Spleen (tissue), 11 donors: ENCODE measurements around the gene IFNL2. TPM values are rescaled to one million over a fixed set of nuclear protein-coding genes. Genes with fewer than 3 reads are reported as not detected.
A peak's percentile ranks its signal among the peaks of the same experiment; 100 is the strongest.

Source experiments
- DNase-seq: peaks from one replicate; pipeline ENCODE4 v3.0.0-alpha.2; 2020
- H3K27ac ChIP-seq, 8 donors: fragments of 200-600 bp; sonication (generic) in 7 of 8; 1 replicate in 4 of 8; 2 replicates in 4 of 8; pipeline versions ENCODE4 v1.5.0 to v1.8.0; 2016 to 2021; ENCODE audit warnings: inconsistent platforms in 4 of 8, mild to moderate bottlenecking in 4 of 8, moderate library complexity in 1 of 8
- H3K27me3 ChIP-seq, 7 donors: fragments of 200-600 bp; sonication (generic) in 6 of 7; replicated peaks in 1 of 7; 1 replicate in 4 of 7; 2 replicates in 3 of 7; pipeline versions ENCODE4 v1.5.0 to v1.8.0; 2016 to 2021; ENCODE audit warnings: inconsistent platforms in 3 of 7, mild to moderate bottlenecking in 1 of 7
- H3K36me3 ChIP-seq, 6 donors: fragments of 200-600 bp; sonication (generic) in 5 of 6; 1 replicate in 4 of 6; 2 replicates in 2 of 6; pipeline versions ENCODE4 v1.5.0 to v1.8.0; 2016 to 2021; ENCODE audit warnings: inconsistent platforms in 2 of 6
- H3K4me1 ChIP-seq, 6 donors: fragments of 200-600 bp; sonication (generic) in 5 of 6; 1 replicate in 3 of 6; 2 replicates in 3 of 6; pipeline versions ENCODE4 v1.5.0 to v1.8.0; 2016 to 2021; ENCODE audit warnings: inconsistent platforms in 3 of 6
- H3K4me3 ChIP-seq, 8 donors: fragments of 200-600 bp; sonication (generic) in 7 of 8; 1 replicate in 4 of 8; 2 replicates in 4 of 8; pipeline versions ENCODE4 v1.5.0 to v1.8.0; 2016 to 2021; ENCODE audit warnings: inconsistent platforms in 4 of 8, mild to moderate bottlenecking in 4 of 8, moderate library complexity in 2 of 8
- H3K9me3 ChIP-seq, 8 donors: fragments of 200-600 bp; sonication (generic) in 7 of 8; 1 replicate in 4 of 8; 2 replicates in 4 of 8; pipeline versions ENCODE4 v1.5.0 to v1.8.0; 2016 to 2021; ENCODE audit warnings: inconsistent platforms in 4 of 8
- CTCF ChIP-seq, 11 experiments: fragments of 200-600 bp in 7 of 11; fragments of 450-650 bp in 4 of 11; sonication (generic) in 4 of 11; IDR thresholded peaks in 8 of 11; conservative IDR thresholded peaks in 3 of 11; 1 replicate in 7 of 11; 2 replicates in 4 of 11; pipeline versions ENCODE4 v1.4.0 to v1.8.0; 2016 to 2021; ENCODE audit warnings: antibody characterized with exemption in 11 of 11, inconsistent platforms in 4 of 11, mild to moderate bottlenecking in 1 of 11
- POLR2A ChIP-seq, 3 donors: fragments of 450-650 bp; IDR thresholded peaks; one replicate each; pipeline ENCODE4 v1.5.1; 2017; ENCODE audit warnings: antibody characterized with exemption in 3 of 3, mild to moderate bottlenecking in 1 of 3
- POLR2AphosphoS5 ChIP-seq, 3 donors: sonication (generic); formaldehyde crosslinking; IDR thresholded peaks; one replicate each; pipeline ENCODE4 v1.5.1; 2017; ENCODE audit warnings: antibody characterized with exemption in 3 of 3
- WGBS, 5 donors: extraction: QIAGEN DNeasy Blood & Tissue Kit in 3 of 5; methylation state at CpG; one replicate each; pipeline versions ENCODE4 v1.1.5 to v1.1.7; 2013 to 2018; 5-methylcytosine and 5-hydroxymethylcytosine counted together
- intact Hi-C: fragments of 100-400 bp; cut with DNase I; formaldehyde crosslinking; loops from one replicate; pipeline ENCODE4 v1.15.0; 2023; ENCODE audit warnings: low total_unique reads
- polyA plus RNA-seq, 3 donors: library from polyadenylated mRNA; stranded (reverse); fragments of 200-250 nt; gene quantifications; one replicate each; pipeline ENCODE4 v1.2.1, GENCODE V29; 2013
- total RNA-seq, 7 donors: library from RNA; depleted of rRNA in 3 of 7; stranded (reverse); fragments of >200 nt in 3 of 7; fragmentation: NEBNext Ultra II Directional in 4 of 7; extraction: Animal tissue kit (Norgen Biotek cat#: 25700) in 4 of 7; gene quantifications; one replicate each; pipeline versions ENCODE4 v1.1.0 to v1.2.1, GENCODE V29; 2016 to 2021
- donor health status: healthy with polysubstance abuse.
- donor health status: DM: no; HTN: no; CAD: no; lungs with moderate emphysema.
- donor health status: DM: no; HTN: no; CAD: no.
- donor health status: Bipolar disorder and iron deficiency.
- donor health status: healthy.
- donor health status: DM: no; HTN: no; CAD: no.
- donor health status: DM: yes; HTN: yes; CAD: no.

The IFNL2 gene
- total and polyA plus RNA-seq, 10 donors, result not detected

GRCh38 chr19:39318071-39318470 is 49.9 kb downstream of the IFNL2 start:
- H3K27me3 ChIP-seq, result peaks cover 0 to 3% (median 0%) of the 10 kb centered on the region in 7 donors
- no peaks in the 10 kb centered on the region for H3K9me3 ChIP-seq
- intact Hi-C loops, result no loop called here
- 90 to 97% (median 93%) methylated on average over 5 of the region's 5 CpGs for WGBS, 5 donors
- peaks cover 0 to 36% (median 18%) of the 10 kb centered on the region in 6 donors for H3K36me3 ChIP-seq
- H3K4me1 ChIP-seq, result peaks cover 0 to 24% (median 6%) of the 10 kb centered on the region in 6 donors
- H3K27ac ChIP-seq, result no peak overlapping the region
- no peak for DNase-seq
- no peak overlapping the region for H3K4me3 ChIP-seq
- no peak for TF ChIP-seq CTCF (IDR thresholded peaks at IDR 0.05 in 8 of 11, conservative IDR thresholded peaks at IDR 0.05 in 3 of 11)

DNA sequence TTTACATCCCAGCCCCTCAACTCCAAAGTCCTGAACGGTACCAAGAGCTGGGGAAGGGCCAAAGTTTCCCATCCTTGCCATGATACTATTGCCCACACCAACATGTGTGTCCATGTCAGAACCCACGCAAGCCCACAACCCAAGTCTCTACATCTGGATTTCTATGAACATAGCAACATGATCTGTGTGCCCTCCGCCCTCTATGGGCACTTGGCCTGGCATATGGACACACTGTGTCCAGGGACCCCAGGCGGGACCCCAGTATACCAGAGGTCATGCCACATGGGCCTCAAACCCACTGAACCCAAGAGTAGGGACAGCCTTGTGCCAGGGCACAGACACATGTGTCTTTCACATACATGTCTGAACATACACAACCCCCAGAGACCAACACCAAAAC is 50.5 kb downstream of the IFNL2 start:
- peaks cover 0 to 30% (median 15%) of the 10 kb centered on the region in 6 donors for H3K36me3 ChIP-seq
- intact Hi-C loops, result no loop called here
- WGBS, 5 donors, result 85 to 100% (median 94%) methylated on average over 4 of the region's 4 CpGs
- H3K4me3 ChIP-seq, result no peak overlapping the region
- H3K27me3 ChIP-seq, result peaks cover 0 to 3% (median 0%) of the 10 kb centered on the region in 7 donors
- H3K27ac ChIP-seq, result no peak overlapping the region
- TF ChIP-seq POLR2AphosphoS5 (IDR thresholded peaks at IDR 0.05) (no peak), CTCF (IDR thresholded peaks at IDR 0.05 in 8 of 11, conservative IDR thresholded peaks at IDR 0.05 in 3 of 11) (no peak), POLR2A (IDR thresholded peaks at IDR 0.05) (no peak)
- DNase-seq, result no peak
- peaks cover 0 to 24% (median 6%) of the 10 kb centered on the region in 6 donors for H3K4me1 ChIP-seq
- H3K9me3 ChIP-seq, result no peaks in the 10 kb centered on the region

GRCh38 chr19:39319098-39319891 is 51.1 kb downstream of the IFNL2 start:
- intact Hi-C loops, result no loop called here
- no peak for TF ChIP-seq POLR2A (IDR thresholded peaks at IDR 0.05)
- TF ChIP-seq POLR2AphosphoS5 (IDR thresholded peaks at IDR 0.05), result no peak
- no peak for TF ChIP-seq CTCF (IDR thresholded peaks at IDR 0.05 in 8 of 11, conservative IDR thresholded peaks at IDR 0.05 in 3 of 11)
- Histone ChIP-seq H3K27me3 (peaks cover 0 to 3% (median 0%) of the 10 kb centered on the region in 7 donors), H3K4me3 (peak overlapping the region in 1 of 8 donors; percentile 78), H3K27ac (no peak overlapping the region), H3K4me1 (peaks cover 0 to 24% (median 6%) of the 10 kb centered on the region in 6 donors), H3K36me3 (peaks cover 0 to 24% (median 9%) of the 10 kb centered on the region in 6 donors), H3K9me3 (no peaks in the 10 kb centered on the region)
- DNase-seq, result no peak
- WGBS, 5 donors, result 75 to 89% (median 82%) methylated on average over 4 to 5 of the region's 5 CpGs

Other genes with a start within 250 kb of the IFNL2 start
- 1 to 10 TPM in 5 of 7 donors, under 1 TPM in 2; 0.26 to 4.2 (median 1.9) TPM for gene FBXO27, start 235.8 kb upstream of the IFNL2 start, total RNA-seq
- under 1 TPM; 0.10 to 0.99 (median 0.61) TPM for gene FBXO27, start 235.8 kb upstream of the IFNL2 start, polyA plus RNA-seq
- not detected for gene ACP7, start 184.0 kb upstream of the IFNL2 start, total RNA-seq
- gene ACP7, start 184.0 kb upstream of the IFNL2 start, polyA plus RNA-seq, result not detected
- gene PAK4, start 142.6 kb upstream of the IFNL2 start, total RNA-seq, result 10 to 100 TPM in 6 of 7 donors, 1 to 10 TPM in 1; 9.5 to 27.8 (median 19.8) TPM
- 10 to 100 TPM in 1 of 3 donors, 1 to 10 TPM in 2; 5.2 to 13.4 (median 7.7) TPM for gene PAK4, start 142.6 kb upstream of the IFNL2 start, polyA plus RNA-seq
- gene NCCRP1, start 71.4 kb upstream of the IFNL2 start, total RNA-seq, result under 1 TPM in 2 of 7 donors, not detected in 5; 0.13 to 0.28 TPM
- 1 to 10 TPM in 1 of 3 donors, under 1 TPM in 2; 0.12 to 1.7 (median 0.19) TPM for gene NCCRP1, start 71.4 kb upstream of the IFNL2 start, polyA plus RNA-seq
- not detected for gene SYCN, start 64.1 kb upstream of the IFNL2 start, total RNA-seq
- not detected for gene SYCN, start 64.1 kb upstream of the IFNL2 start, polyA plus RNA-seq
- not detected for gene IFNL3, start 23.4 kb upstream of the IFNL2 start, total RNA-seq
- gene IFNL3, start 23.4 kb upstream of the IFNL2 start, polyA plus RNA-seq, result not detected
- not detected for gene IFNL4, start 19.5 kb upstream of the IFNL2 start, total RNA-seq
- not detected for gene IFNL4, start 19.5 kb upstream of the IFNL2 start, polyA plus RNA-seq
- not detected for gene IFNL1, start 28.0 kb downstream of the IFNL2 start, total RNA-seq
- gene IFNL1, start 28.0 kb downstream of the IFNL2 start, polyA plus RNA-seq, result not detected
- gene LRFN1, start 52.5 kb downstream of the IFNL2 start, total RNA-seq, result 1 to 10 TPM; 2.2 to 6.0 (median 4.6) TPM
- gene LRFN1, start 52.5 kb downstream of the IFNL2 start, polyA plus RNA-seq, result 1 to 10 TPM in 1 of 3 donors, under 1 TPM in 2; 0.67 to 1.2 (median 0.99) TPM
- gene GMFG, start 67.6 kb downstream of the IFNL2 start, total RNA-seq, result 100 to 1,000 TPM; 178 to 354 (median 288) TPM
- 100 to 1,000 TPM; 421 to 492 (median 452) TPM for gene GMFG, start 67.6 kb downstream of the IFNL2 start, polyA plus RNA-seq
- 100 to 1,000 TPM in 1 of 7 donors, 10 to 100 TPM in 6; 66.4 to 108 (median 84.1) TPM for gene SAMD4B, start 74.0 kb downstream of the IFNL2 start, total RNA-seq
- gene SAMD4B, start 74.0 kb downstream of the IFNL2 start, polyA plus RNA-seq, result 10 to 100 TPM; 26.7 to 56.3 (median 42.1) TPM
- 10 to 100 TPM; 35.0 to 48.1 (median 39.8) TPM for gene PAF1, start 122.7 kb downstream of the IFNL2 start, total RNA-seq
- 10 to 100 TPM; 27.4 to 51.3 (median 35.6) TPM for gene PAF1, start 122.7 kb downstream of the IFNL2 start, polyA plus RNA-seq
- gene MED29, start 123.0 kb downstream of the IFNL2 start, total RNA-seq, result 10 to 100 TPM; 25.7 to 45.7 (median 34.6) TPM
- gene MED29, start 123.0 kb downstream of the IFNL2 start, polyA plus RNA-seq, result 10 to 100 TPM; 15.5 to 28.2 (median 20.5) TPM
- gene ZFP36, start 138.5 kb downstream of the IFNL2 start, total RNA-seq, result 100 to 1,000 TPM in 6 of 7 donors, 10 to 100 TPM in 1; 91.5 to 396 (median 191) TPM
- gene ZFP36, start 138.5 kb downstream of the IFNL2 start, polyA plus RNA-seq, result 100 to 1,000 TPM in 1 of 3 donors, 10 to 100 TPM in 2; 63.2 to 117 (median 72.6) TPM
- gene PLEKHG2, start 144.3 kb downstream of the IFNL2 start, total RNA-seq, result 100 to 1,000 TPM in 1 of 7 donors, 10 to 100 TPM in 6; 18.6 to 107 (median 48.4) TPM
- gene PLEKHG2, start 144.3 kb downstream of the IFNL2 start, polyA plus RNA-seq, result 10 to 100 TPM in 1 of 3 donors, 1 to 10 TPM in 2; 8.9 to 25.8 (median 9.5) TPM
- 1,000 to 10,000 TPM; 1,378 to 2,109 (median 1,598) TPM for gene RPS16, start 167.6 kb downstream of the IFNL2 start, total RNA-seq
- 1,000 to 10,000 TPM; 5,364 to 5,747 (median 5,635) TPM for gene RPS16, start 167.6 kb downstream of the IFNL2 start, polyA plus RNA-seq
- gene SUPT5H, start 177.2 kb downstream of the IFNL2 start, total RNA-seq, result 100 to 1,000 TPM; 103 to 125 (median 108) TPM
- gene SUPT5H, start 177.2 kb downstream of the IFNL2 start, polyA plus RNA-seq, result 100 to 1,000 TPM in 2 of 3 donors, 10 to 100 TPM in 1; 95.8 to 225 (median 198) TPM
- gene TIMM50, start 212.4 kb downstream of the IFNL2 start, total RNA-seq, result 10 to 100 TPM; 30.3 to 51.5 (median 41.8) TPM
- gene TIMM50, start 212.4 kb downstream of the IFNL2 start, polyA plus RNA-seq, result 10 to 100 TPM; 36.2 to 46.0 (median 40.7) TPM
- gene DLL3, start 230.6 kb downstream of the IFNL2 start, total RNA-seq, result under 1 TPM in 2 of 7 donors, not detected in 5; 0.16 to 0.27 TPM
- gene DLL3, start 230.6 kb downstream of the IFNL2 start, polyA plus RNA-seq, result under 1 TPM; 0.52 to 0.68 (median 0.58) TPM
- not detected for gene SELENOV, start 246.7 kb downstream of the IFNL2 start, total RNA-seq
- not detected for gene SELENOV, start 246.7 kb downstream of the IFNL2 start, polyA plus RNA-seq